HG03097 (cell line): Measurements from ENCODE around the gene PLXNA4.

Source experiments
- ATAC-seq: cut with Tn5 transposase; IDR thresholded peaks from one replicate; pipeline ENCODE4 v1.9.1; 2021; ENCODE audit not compliant: unreplicated experiment, low FRiP score

Gene PLXNA4

GRCh38 chr7:132250480-132251326, 325.6 kb downstream of the PLXNA4 start:
- no peak for ATAC-seq

GRCh38 chr7:132249256-132249971, 326.9 kb downstream of the PLXNA4 start:
- ATAC-seq = no peak

- no peak for ATAC-seq
Observed at GRCh38 chr7:132248841-132249240, 327.4 kb downstream of the PLXNA4 start.

GRCh38 chr7:132247995-132248618, 328.2 kb downstream of the PLXNA4 start:
- no peak for ATAC-seq

GRCh38 chr7:132246591-132246990, 329.7 kb downstream of the PLXNA4 start:
- no peak for ATAC-seq

- no peak for ATAC-seq
Observed at GRCh38 chr7:132245539-132245938, 330.7 kb downstream of the PLXNA4 start.

GRCh38 chr7:132244903-132245480, 331.3 kb downstream of the PLXNA4 start:
- no peak for ATAC-seq

GRCh38 chr7:132243463-132243862, 332.8 kb downstream of the PLXNA4 start:
- ATAC-seq = no peak

- ATAC-seq = no peak
Observed at GRCh38 chr7:132243051-132243450, 333.2 kb downstream of the PLXNA4 start.

GRCh38 chr7:132242192-132242812, 334.0 kb downstream of the PLXNA4 start:
- no peak for ATAC-seq

GRCh38 chr7:132240821-132241422, 335.3 kb downstream of the PLXNA4 start:
- ATAC-seq = no peak

GRCh38 chr7:132240262-132240661, 336.0 kb downstream of the PLXNA4 start:
- no peak for ATAC-seq

GRCh38 chr7:132239422-132239994, 336.8 kb downstream of the PLXNA4 start:
- no peak for ATAC-seq

GRCh38 chr7:132234711-132235110, 341.6 kb downstream of the PLXNA4 start:
- ATAC-seq = no peak

- no peak for ATAC-seq
Observed at GRCh38 chr7:132232406-132232805, 343.9 kb downstream of the PLXNA4 start.

- no peak for ATAC-seq
Observed at GRCh38 chr7:132230462-132230861, 345.8 kb downstream of the PLXNA4 start.

GRCh38 chr7:132228240-132228639, 348.0 kb downstream of the PLXNA4 start:
- no peak for ATAC-seq

- ATAC-seq = no peak
Observed at GRCh38 chr7:132226957-132227290, 349.3 kb downstream of the PLXNA4 start.

GRCh38 chr7:132226046-132226956, 350.0 kb downstream of the PLXNA4 start:
- no peak for ATAC-seq
